Endometrial microvascular endothelial cells (primary cell): Measurements from ENCODE around the gene RGS7. TPM values are rescaled to one million over a fixed set of nuclear protein-coding genes. Genes with fewer than 3 reads are reported as not detected.
"Not testable (repeated sequence)": the region's sequence is repeated elsewhere in the genome, so short reads cannot be mapped to it uniquely, and the experiment has no call there.

Experiments
- in situ Hi-C: cut with HindIII; loops from 2 replicates; pipeline ENCODE4 v1.10.0; 2017; ENCODE audit warnings: low sequenced_read_pairs, low pct_unique_long_range_greater_than_20kb; ENCODE audit errors: inconsistent ontology term
- total RNA-seq: library from RNA; depleted of rRNA; stranded (reverse); fragments of >200 nt; gene quantifications from one replicate; pipeline ENCODE4 v1.2.3, GENCODE V29; 2015; ENCODE audit errors: inconsistent ontology term

Gene RGS7
- total RNA-seq, 1 donor from 2014 or later: 0.74 TPM

GRCh38 chr1:240794046-240794843, 562.8 kb downstream of the RGS7 start:
- in situ Hi-C loops: no loop called here

- in situ Hi-C loops: no loop called here
These were observed 564.0 kb downstream of the RGS7 start for GRCh38 chr1:240792915-240793529.

- in situ Hi-C loops: no loop called here
These were observed 566.1 kb downstream of the RGS7 start for GRCh38 chr1:240790856-240791255.

- in situ Hi-C loops: no loop called here
These were observed 570.1 kb downstream of the RGS7 start for GRCh38 chr1:240786880-240787279.

GRCh38 chr1:240784776-240785175, 572.2 kb downstream of the RGS7 start:
- in situ Hi-C loops: no loop called here

- in situ Hi-C loops: not testable (repeated sequence)
These were observed 573.3 kb downstream of the RGS7 start for GRCh38 chr1:240783728-240784137.

- in situ Hi-C loops: no loop called here
These were observed 580.8 kb downstream of the RGS7 start for GRCh38 chr1:240776237-240776636.

GRCh38 chr1:240772131-240772530, 584.9 kb downstream of the RGS7 start:
- in situ Hi-C loops: no loop called here

GRCh38 chr1:240771450-240771849, 585.6 kb downstream of the RGS7 start:
- in situ Hi-C loops: no loop called here

- in situ Hi-C loops: no loop called here
These were observed 588.0 kb downstream of the RGS7 start for GRCh38 chr1:240768979-240769378.

GRCh38 chr1:240766831-240767230, 590.2 kb downstream of the RGS7 start:
- in situ Hi-C loops: no loop called here

- in situ Hi-C loops: no loop called here
These were observed 591.2 kb downstream of the RGS7 start for GRCh38 chr1:240765732-240766363.

GRCh38 chr1:240763771-240764170, 593.2 kb downstream of the RGS7 start:
- in situ Hi-C loops: no loop called here

GRCh38 chr1:240763095-240763494, 593.9 kb downstream of the RGS7 start:
- in situ Hi-C loops: not testable (repeated sequence)

GRCh38 chr1:240762471-240762987, 594.5 kb downstream of the RGS7 start:
- in situ Hi-C loops: not testable (repeated sequence)

- in situ Hi-C loops: not testable (repeated sequence)
These were observed 598.2 kb downstream of the RGS7 start for GRCh38 chr1:240758777-240759176.

GRCh38 chr1:240758296-240758695, 598.7 kb downstream of the RGS7 start:
- in situ Hi-C loops: no loop called here

- in situ Hi-C loops: no loop called here
These were observed 609.1 kb downstream of the RGS7 start for GRCh38 chr1:240747907-240748306.

GRCh38 chr1:240743705-240744104, 613.3 kb downstream of the RGS7 start:
- in situ Hi-C loops: no loop called here

- in situ Hi-C loops: no loop called here
These were observed 617.3 kb downstream of the RGS7 start for GRCh38 chr1:240739754-240740153.
